ENCODE results near the gene MBLAC1.
A peak's percentile ranks its signal among the peaks of the same experiment; 100 is the strongest.

MBLAC1 gene

GRCh38 chr7:100147278-100147677, 20.5 kb downstream of the MBLAC1 start:
- Histone ChIP-seq H3K9me2 (ENCODE audit: low read depth, low read length) (no peaks in the 10 kb centered on the region), H2AFZ (ENCODE audit: low read length) (no peak overlapping the region)
- TF ChIP-seq CTCF (IDR thresholded peaks at IDR 0.05; ENCODE audit: low read length): no peak
- no peak for TF ChIP-seq EZH2 (IDR thresholded peaks at IDR 0.05; ENCODE audit: borderline replicate concordance, low read length)

DNA sequence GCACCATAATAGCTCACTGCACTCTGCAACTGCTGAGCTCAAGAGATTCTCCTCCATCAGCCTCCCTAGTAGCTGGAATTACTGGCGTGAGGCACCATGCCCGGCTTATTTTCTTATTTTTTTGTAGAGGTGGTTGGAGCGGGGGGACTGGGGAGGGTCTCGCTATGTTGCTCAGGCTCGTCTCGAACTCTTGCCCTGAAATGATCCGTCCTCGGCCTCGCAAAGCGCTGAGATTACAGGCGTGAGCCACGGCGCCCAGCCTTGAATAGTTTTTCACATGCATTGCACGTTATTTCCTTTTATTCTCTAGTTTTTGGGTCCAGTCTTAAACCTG, 21.4 kb downstream of the MBLAC1 start:
- no peak for TF ChIP-seq CTCF (IDR thresholded peaks at IDR 0.05; ENCODE audit: low read length)
- no peak for TF ChIP-seq EZH2 (IDR thresholded peaks at IDR 0.05; ENCODE audit: borderline replicate concordance, low read length)
- Histone ChIP-seq H3K27me3 (ENCODE audit: insufficient read depth, low read length) (no peaks in the 10 kb centered on the region), H3K36me3 (ENCODE audit: insufficient read depth, low read length) (peaks cover 20% of the 10 kb centered on the region; the same call in 1 of the 2 replicates), H2AFZ (ENCODE audit: low read length) (peak overlapping the region; percentile 41), H3K79me2 (ENCODE audit: insufficient read depth, low read length) (peaks cover 11% of the 10 kb centered on the region), H3K4me2 (ENCODE audit: low read length) (peak overlapping the region; percentile 79), H3K9me3 (ENCODE audit: low read length) (no peaks in the 10 kb centered on the region), H4K20me1 (ENCODE audit: insufficient read depth, low read length) (no peaks in the 10 kb centered on the region), H3F3A (ENCODE audit: insufficient read depth, low read length) (peaks cover 5% of the 10 kb centered on the region; the same call in 1 of the 2 replicates), H3K27ac (ENCODE audit: low read depth, low read length, poor library complexity, severe bottlenecking) (peak overlapping the region; percentile 70), H3K9me2 (ENCODE audit: low read depth, low read length) (no peaks in the 10 kb centered on the region), H3K4me3 (ENCODE audit: low read depth, low read length, poor library complexity, severe bottlenecking) (peak overlapping the region; percentile 79), H3K9ac (ENCODE audit: low read length) (peak overlapping the region; percentile 69), H3K4me1 (ENCODE audit: insufficient read depth, low read length, severe bottlenecking) (peaks cover 40% of the 10 kb centered on the region)

More at GRCh38 chr7:100147278-100147677, 20.5 kb downstream of the MBLAC1 start:
- Histone ChIP-seq H3K36me3 (ENCODE audit: insufficient read depth, low read length) (peaks cover 13% of the 10 kb centered on the region; the same call in 1 of the 2 replicates), H3K9ac (ENCODE audit: low read length) (no peak overlapping the region), H3K4me2 (ENCODE audit: low read length) (no peak overlapping the region), H3K9me3 (ENCODE audit: low read length) (no peaks in the 10 kb centered on the region), H3K4me3 (ENCODE audit: low read depth, low read length, poor library complexity, severe bottlenecking) (no peak overlapping the region), H3K79me2 (ENCODE audit: insufficient read depth, low read length) (peaks cover 11% of the 10 kb centered on the region), H3F3A (ENCODE audit: insufficient read depth, low read length) (peaks cover 5% of the 10 kb centered on the region; the same call in 1 of the 2 replicates), H3K27me3 (ENCODE audit: insufficient read depth, low read length) (no peaks in the 10 kb centered on the region), H3K4me1 (ENCODE audit: insufficient read depth, low read length, severe bottlenecking) (peaks cover 31% of the 10 kb centered on the region), H3K27ac (ENCODE audit: low read depth, low read length, poor library complexity, severe bottlenecking) (no peak overlapping the region), H4K20me1 (ENCODE audit: insufficient read depth, low read length) (no peaks in the 10 kb centered on the region)

DNA sequence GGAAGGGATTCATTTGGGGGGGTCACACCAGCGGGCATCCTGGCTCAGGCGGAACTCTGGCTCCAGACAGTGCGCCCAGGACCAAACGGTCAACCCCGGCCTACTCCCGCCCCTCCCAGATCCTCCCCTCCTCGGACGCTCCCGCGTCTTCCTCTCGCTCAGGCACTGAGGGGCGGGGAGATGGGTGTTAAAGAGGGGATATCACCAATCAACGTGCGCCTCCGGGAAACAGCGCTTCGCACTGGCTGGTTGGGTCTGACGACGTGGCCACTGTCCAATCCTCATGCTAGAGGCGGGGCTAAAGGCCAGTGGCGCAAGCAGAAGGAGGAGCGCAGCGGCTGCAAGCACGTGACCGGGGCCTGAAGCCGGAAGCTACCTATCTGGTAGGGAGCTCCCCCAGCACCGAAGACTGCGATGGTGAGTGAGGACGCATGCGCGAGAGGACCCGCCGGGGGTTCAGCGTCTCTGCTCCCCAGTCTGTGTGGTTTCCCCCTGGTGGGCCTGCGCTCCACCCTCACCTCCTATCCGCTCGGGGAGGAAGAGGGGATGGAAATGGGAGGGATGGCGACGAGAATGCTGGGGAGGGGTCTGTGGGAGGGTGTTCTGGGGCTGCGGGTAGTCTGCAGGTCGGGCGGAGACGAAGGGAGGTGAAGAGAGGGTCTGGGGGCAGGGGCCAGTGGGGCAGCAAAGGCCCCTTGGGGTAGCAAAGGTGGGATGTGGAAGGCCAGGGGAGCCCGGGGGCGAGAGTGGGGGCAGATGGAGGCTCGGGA, 22.0 kb downstream of the MBLAC1 start, which contains the start of gene LAMTOR4:
TSS of gene LAMTOR4 (plus strand) at position 360 of the 770 bp plus-strand sequence. CDS start at position 415, 55 bp downstream.
- peaks cover 26% of the 10 kb centered on the region; the same call in 1 of the 2 replicates for H3K36me3 ChIP-seq (ENCODE audit: insufficient read depth, low read length)
- no peaks in the 10 kb centered on the region for H4K20me1 ChIP-seq (ENCODE audit: insufficient read depth, low read length)
- H3K27ac ChIP-seq (ENCODE audit: low read depth, low read length, poor library complexity, severe bottlenecking): peak within 1 kb of the TSS; percentile 70
- no peak for TF ChIP-seq CTCF (IDR thresholded peaks at IDR 0.05; ENCODE audit: low read length)
- TF ChIP-seq EZH2 (IDR thresholded peaks at IDR 0.05; ENCODE audit: borderline replicate concordance, low read length): no peak
- no peaks in the 10 kb centered on the region for H3K9me3 ChIP-seq (ENCODE audit: low read length)
- peak within 1 kb of the TSS; percentile 86 for H3K4me2 ChIP-seq (ENCODE audit: low read length)
- H3K27me3 ChIP-seq (ENCODE audit: insufficient read depth, low read length): no peaks in the 10 kb centered on the region
- H2AFZ ChIP-seq (ENCODE audit: low read length): peak within 1 kb of the TSS; percentile 41
- H3K79me2 ChIP-seq (ENCODE audit: insufficient read depth, low read length): peaks cover 11% of the 10 kb centered on the region
- H3K9ac ChIP-seq (ENCODE audit: low read length): peak within 1 kb of the TSS; percentile 86
- no peaks in the 10 kb centered on the region for H3K9me2 ChIP-seq (ENCODE audit: low read depth, low read length)
- peak within 1 kb of the TSS; percentile 79 for H3K4me3 ChIP-seq (ENCODE audit: low read depth, low read length, poor library complexity, severe bottlenecking)
- peaks cover 5% of the 10 kb centered on the region; the same call in 1 of the 2 replicates for H3F3A ChIP-seq (ENCODE audit: insufficient read depth, low read length)
- peaks cover 46% of the 10 kb centered on the region for H3K4me1 ChIP-seq (ENCODE audit: insufficient read depth, low read length, severe bottlenecking)
